Skeletal muscle cell (primary cell): ENCODE data around the gene CTNNA3.
A peak's percentile ranks its signal among the peaks of the same experiment; 100 is the strongest.

Source experiments
- DNase-seq: peaks from one replicate; pipeline ENCODE4 v3.0.0-alpha.2; 2010; ENCODE audit warnings: low read depth
- H3K4me3 ChIP-seq: 2 replicates; pipeline ENCODE4 v1.5.1; 2011; ENCODE audit warnings: low read depth, mild to moderate bottlenecking, control low read depth, low read length, moderate library complexity

CTNNA3 gene

GRCh38 chr10:66822801-66823200 lies 873.2 kb downstream of the CTNNA3 start:
- DNase-seq = no peak
- no peak overlapping the region for H3K4me3 ChIP-seq

- DNase-seq = no peak
- no peak overlapping the region for H3K4me3 ChIP-seq
Measured at GRCh38 chr10:66819691-66820090, 876.3 kb downstream of the CTNNA3 start.

- H3K4me3 ChIP-seq = no peak overlapping the region
- no peak for DNase-seq
Measured at GRCh38 chr10:66813122-66813521, 882.9 kb downstream of the CTNNA3 start.

- no peak for DNase-seq
- H3K4me3 ChIP-seq = no peak overlapping the region
Measured at GRCh38 chr10:66811211-66811610, 884.8 kb downstream of the CTNNA3 start.

GRCh38 chr10:66809402-66809801 lies 886.6 kb downstream of the CTNNA3 start:
- H3K4me3 ChIP-seq = no peak overlapping the region
- DNase-seq = no peak

GRCh38 chr10:66805612-66806011 lies 890.4 kb downstream of the CTNNA3 start:
- no peak for DNase-seq

GRCh38 chr10:66804962-66805361 lies 891.0 kb downstream of the CTNNA3 start:
- DNase-seq = no peak
- no peak overlapping the region for H3K4me3 ChIP-seq

More at GRCh38 chr10:66805612-66806011, 890.4 kb downstream of the CTNNA3 start:
- H3K4me3 ChIP-seq = no peak overlapping the region

- DNase-seq = no peak
- H3K4me3 ChIP-seq = no peak overlapping the region
Measured at GRCh38 chr10:66803174-66803573, 892.8 kb downstream of the CTNNA3 start.

- no peak overlapping the region for H3K4me3 ChIP-seq
- DNase-seq = no peak
Measured at GRCh38 chr10:66799474-66799873, 896.5 kb downstream of the CTNNA3 start.

GRCh38 chr10:66795866-66796265 lies 900.1 kb downstream of the CTNNA3 start:
- DNase-seq = no peak

GRCh38 chr10:66792441-66792840 lies 903.6 kb downstream of the CTNNA3 start:
- H3K4me3 ChIP-seq = no peak overlapping the region
- DNase-seq = no peak

More at GRCh38 chr10:66795866-66796265, 900.1 kb downstream of the CTNNA3 start:
- no peak overlapping the region for H3K4me3 ChIP-seq

GRCh38 chr10:66788178-66788987 lies 907.6 kb downstream of the CTNNA3 start:
- H3K4me3 ChIP-seq = no peak overlapping the region
- DNase-seq = no peak

- DNase-seq = no peak
- no peak overlapping the region for H3K4me3 ChIP-seq
Measured at GRCh38 chr10:66786709-66787108, 909.3 kb downstream of the CTNNA3 start.

GRCh38 chr10:66784770-66785169 lies 911.2 kb downstream of the CTNNA3 start:
- H3K4me3 ChIP-seq = no peak overlapping the region
- DNase-seq = no peak

- no peak overlapping the region for H3K4me3 ChIP-seq
- peak; percentile 49 for DNase-seq
Measured at GRCh38 chr10:66783316-66783715, 912.7 kb downstream of the CTNNA3 start.

GRCh38 chr10:66782776-66783175 lies 913.2 kb downstream of the CTNNA3 start:
- DNase-seq = peak; percentile 14
- H3K4me3 ChIP-seq = no peak overlapping the region

GRCh38 chr10:66782144-66782543 lies 913.9 kb downstream of the CTNNA3 start:
- DNase-seq = no peak
- no peak overlapping the region for H3K4me3 ChIP-seq

- no peak for DNase-seq
- H3K4me3 ChIP-seq = no peak overlapping the region
Measured at GRCh38 chr10:66780796-66781195, 915.2 kb downstream of the CTNNA3 start.

GRCh38 chr10:66778351-66778750 lies 917.6 kb downstream of the CTNNA3 start:
- DNase-seq = no peak
- no peak overlapping the region for H3K4me3 ChIP-seq

GRCh38 chr10:66777665-66778064 lies 918.3 kb downstream of the CTNNA3 start:
- H3K4me3 ChIP-seq = no peak overlapping the region
- DNase-seq = peak; percentile 10

GRCh38 chr10:66773472-66773817 lies 922.5 kb downstream of the CTNNA3 start:
- DNase-seq = no peak
- no peak overlapping the region for H3K4me3 ChIP-seq
